GM19351 (cell line): ENCODE measurements around the gene PNLIPRP3.

Source experiments
- ATAC-seq: cut with Tn5 transposase; IDR thresholded peaks from one replicate; pipeline ENCODE4 v1.9.1; 2021; ENCODE audit warnings: mild to moderate bottlenecking, moderate library complexity; ENCODE audit not compliant: unreplicated experiment

PNLIPRP3 gene

GRCh38 chr10:116490028-116490662 is 62.5 kb downstream of the PNLIPRP3 start:
- ATAC-seq, result peak; percentile 81

- ATAC-seq, result no peak
Observed at GRCh38 chr10:116504786-116505185, 77.1 kb downstream of the PNLIPRP3 start.

- ATAC-seq, result no peak
Observed at GRCh38 chr10:116510565-116510964, 82.9 kb downstream of the PNLIPRP3 start.

- ATAC-seq, result no peak
Observed at GRCh38 chr10:116511365-116511764, 83.7 kb downstream of the PNLIPRP3 start.

GRCh38 chr10:116521424-116522290 is 94.0 kb downstream of the PNLIPRP3 start:
- ATAC-seq, result peak; percentile 78

- ATAC-seq, result no peak
Observed at GRCh38 chr10:116522803-116523381, 95.2 kb downstream of the PNLIPRP3 start.

GRCh38 chr10:116524736-116525135 is 97.1 kb downstream of the PNLIPRP3 start:
- ATAC-seq, result no peak

- no peak for ATAC-seq
Observed at GRCh38 chr10:116526219-116526618, 98.6 kb downstream of the PNLIPRP3 start.
